Measurements from ENCODE around the gene RGS9.

Gene RGS9

DNA sequence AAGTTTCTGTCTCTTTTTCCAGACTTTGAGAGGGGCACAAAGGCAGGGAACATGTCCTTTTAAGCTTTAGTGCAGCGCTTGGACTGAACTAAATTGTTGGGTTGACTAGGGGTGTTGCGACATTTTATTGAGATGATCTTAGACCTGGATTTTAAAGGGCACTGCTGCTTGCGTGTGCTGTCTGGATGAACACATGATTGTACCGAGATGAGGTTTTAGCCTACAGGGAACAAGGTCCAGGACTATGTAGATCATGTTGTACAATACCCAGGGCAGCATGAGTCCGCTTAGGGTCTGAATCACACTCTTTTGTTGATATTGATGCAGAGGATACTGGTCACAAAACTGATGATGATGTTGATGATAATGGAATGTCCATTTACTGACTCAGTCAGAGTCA, 5.2 kb upstream of the RGS9 start:
- Histone ChIP-seq H3K36me3 (replicated peaks) (no peaks in the 10 kb centered on the region), H3K4me3 (ENCODE audit: low read depth, low read length) (no peak overlapping the region), H3K27ac (no peak overlapping the region), H3K27me3 (replicated peaks) (no peaks in the 10 kb centered on the region)
- in situ Hi-C loops (cut with HindIII; ENCODE audit: low pct_ligation_motif_present, low sequenced_read_pairs): no loop called here
- DNase-seq: peak; percentile 47
- TF ChIP-seq, protein P1, sequence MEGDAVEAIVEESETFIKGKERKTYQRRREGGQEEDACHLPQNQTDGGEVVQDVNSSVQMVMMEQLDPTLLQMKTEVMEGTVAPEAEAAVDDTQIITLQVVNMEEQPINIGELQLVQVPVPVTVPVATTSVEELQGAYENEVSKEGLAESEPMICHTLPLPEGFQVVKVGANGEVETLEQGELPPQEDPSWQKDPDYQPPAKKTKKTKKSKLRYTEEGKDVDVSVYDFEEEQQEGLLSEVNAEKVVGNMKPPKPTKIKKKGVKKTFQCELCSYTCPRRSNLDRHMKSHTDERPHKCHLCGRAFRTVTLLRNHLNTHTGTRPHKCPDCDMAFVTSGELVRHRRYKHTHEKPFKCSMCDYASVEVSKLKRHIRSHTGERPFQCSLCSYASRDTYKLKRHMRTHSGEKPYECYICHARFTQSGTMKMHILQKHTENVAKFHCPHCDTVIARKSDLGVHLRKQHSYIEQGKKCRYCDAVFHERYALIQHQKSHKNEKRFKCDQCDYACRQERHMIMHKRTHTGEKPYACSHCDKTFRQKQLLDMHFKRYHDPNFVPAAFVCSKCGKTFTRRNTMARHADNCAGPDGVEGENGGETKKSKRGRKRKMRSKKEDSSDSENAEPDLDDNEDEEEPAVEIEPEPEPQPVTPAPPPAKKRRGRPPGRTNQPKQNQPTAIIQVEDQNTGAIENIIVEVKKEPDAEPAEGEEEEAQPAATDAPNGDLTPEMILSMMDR (IDR thresholded peaks at IDR 0.05; ENCODE audit: low read depth, low read length, missing control alignments): no peak

DNA sequence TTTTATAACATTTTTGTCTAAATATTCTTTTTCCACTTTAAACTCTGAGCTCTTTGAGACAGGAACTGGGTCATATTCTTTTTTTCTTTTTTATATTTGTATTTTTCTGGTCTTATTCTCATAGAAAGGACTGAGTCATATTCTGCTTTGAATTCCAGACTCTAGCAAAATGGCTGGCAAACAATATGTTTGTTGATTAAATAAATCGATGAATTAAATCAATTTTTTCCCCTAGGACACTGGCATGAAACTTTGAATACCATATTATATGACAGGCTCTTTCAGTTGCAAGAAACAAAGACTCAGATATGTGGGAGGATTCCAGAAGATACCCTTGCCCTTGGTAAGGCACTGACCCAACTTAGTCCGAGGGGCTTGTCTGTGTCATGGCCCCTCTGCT, 3.1 kb upstream of the RGS9 start:
- in situ Hi-C loops (cut with HindIII; ENCODE audit: low pct_ligation_motif_present, low sequenced_read_pairs): no loop called here
- Histone ChIP-seq H3K27ac (no peak overlapping the region), H3K4me3 (ENCODE audit: low read depth, low read length) (no peak overlapping the region), H3K27me3 (replicated peaks) (peaks cover 3% of the 10 kb centered on the region), H3K36me3 (replicated peaks) (no peaks in the 10 kb centered on the region)
- no peak for DNase-seq
- TF ChIP-seq, protein P1 (IDR thresholded peaks at IDR 0.05; ENCODE audit: low read depth, low read length, missing control alignments): no peak

DNA sequence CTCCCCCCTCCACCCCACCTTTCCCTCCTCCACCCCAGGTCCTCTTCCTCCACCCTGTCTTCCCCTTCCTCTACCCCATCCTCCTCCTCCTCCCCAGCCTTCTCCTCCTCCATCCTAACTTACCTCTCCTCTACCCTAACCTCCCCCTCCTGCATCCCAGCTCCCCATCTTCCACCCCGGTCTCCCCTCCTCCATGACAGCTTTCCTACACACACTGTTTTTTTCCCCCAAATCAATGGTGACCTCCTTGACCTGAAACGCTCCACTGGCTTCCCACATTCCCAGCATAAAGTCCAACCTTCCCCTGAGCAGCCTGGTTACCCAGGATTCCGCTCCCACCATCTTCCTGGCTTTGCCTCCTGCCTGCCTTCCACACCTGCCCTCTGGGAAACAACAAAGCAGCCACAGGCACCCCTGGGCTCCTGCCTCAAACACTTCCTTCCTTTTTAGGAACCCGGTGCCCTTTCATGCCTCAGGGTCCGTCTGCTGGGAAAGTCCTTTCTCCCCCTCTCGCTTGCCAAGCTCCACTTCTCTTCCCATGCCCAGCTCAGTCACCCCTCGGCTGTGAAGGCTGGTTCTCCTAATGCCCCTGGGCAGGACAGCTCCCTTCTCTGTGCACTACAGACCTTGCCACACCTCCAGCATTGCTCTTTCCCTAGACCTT, 2.1 kb downstream of the RGS9 start:
- TF ChIP-seq, protein P1 (IDR thresholded peaks at IDR 0.05; ENCODE audit: low read depth, low read length, missing control alignments): no peak
- DNase-seq: no peak
- Histone ChIP-seq H3K36me3 (replicated peaks) (no peaks in the 10 kb centered on the region), H3K4me3 (ENCODE audit: low read depth, low read length) (no peak overlapping the region), H3K27ac (no peak overlapping the region), H3K27me3 (replicated peaks) (peaks cover 10% of the 10 kb centered on the region)
- in situ Hi-C loops (cut with HindIII; ENCODE audit: low pct_ligation_motif_present, low sequenced_read_pairs): no loop called here

DNA sequence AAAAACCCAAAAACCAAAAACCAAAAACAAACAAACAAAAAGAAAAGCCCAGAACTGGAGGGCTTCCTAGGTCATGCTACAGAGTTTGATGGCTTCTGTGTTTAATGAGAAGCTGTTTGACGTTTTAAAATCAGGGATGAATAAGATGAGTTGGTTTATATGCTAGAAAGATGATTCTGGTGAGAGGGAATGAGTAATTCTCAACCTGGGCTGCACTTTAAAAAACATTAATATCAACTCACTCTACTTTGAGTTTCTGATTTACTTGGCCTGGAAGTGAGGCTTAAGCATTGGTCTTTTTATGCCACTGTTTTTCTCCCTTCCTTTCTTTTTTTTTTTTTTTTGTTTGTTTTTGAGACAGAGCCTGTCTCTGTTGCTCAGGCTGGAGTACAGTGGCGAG, 5.1 kb downstream of the RGS9 start:
- Histone ChIP-seq H3K27ac (no peak overlapping the region), H3K27me3 (replicated peaks) (peaks cover 12% of the 10 kb centered on the region), H3K36me3 (replicated peaks) (no peaks in the 10 kb centered on the region), H3K4me3 (ENCODE audit: low read depth, low read length) (no peak overlapping the region)
- TF ChIP-seq, protein P1 (IDR thresholded peaks at IDR 0.05; ENCODE audit: low read depth, low read length, missing control alignments): no peak
- in situ Hi-C loops (cut with HindIII; ENCODE audit: low pct_ligation_motif_present, low sequenced_read_pairs): no loop called here
- no peak for DNase-seq

DNA sequence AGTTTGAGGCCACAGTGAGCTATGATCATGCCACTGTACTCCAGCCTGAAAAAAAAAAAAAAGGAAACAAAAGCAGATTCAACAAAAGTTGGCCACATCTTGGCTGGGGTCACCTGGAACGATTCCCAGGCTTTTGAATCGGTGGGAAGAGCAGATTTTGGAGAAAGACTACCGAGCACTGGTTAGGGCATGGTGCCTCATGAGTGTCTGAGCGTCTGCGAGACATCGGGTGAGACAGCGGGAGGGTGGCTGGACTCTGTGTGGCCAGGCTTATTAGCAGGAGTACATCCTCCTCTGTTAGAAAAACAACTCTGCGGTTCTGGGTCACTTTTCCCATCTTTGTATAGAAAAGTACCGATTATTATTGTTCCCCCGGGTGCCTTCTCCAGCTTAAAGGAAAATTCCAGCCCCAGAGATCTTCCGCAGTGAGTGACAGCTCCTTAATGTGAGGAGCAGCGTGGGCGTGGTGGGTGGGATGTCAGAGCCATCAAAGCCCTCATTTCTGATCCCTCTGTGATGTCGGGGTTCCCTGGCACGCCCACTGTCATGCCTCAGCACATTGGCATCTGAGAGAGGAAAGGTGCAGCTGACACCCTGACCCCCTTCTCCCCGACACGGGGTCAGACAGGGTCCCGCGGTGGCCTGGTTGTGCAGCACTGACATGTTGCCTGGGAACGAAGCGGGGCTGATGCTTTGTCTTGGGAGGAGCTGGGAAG, 6.9 kb downstream of the RGS9 start:
- H3K36me3 ChIP-seq (replicated peaks): no peaks in the 10 kb centered on the region

More for the DNA sequence above, 6.9 kb downstream of the RGS9 start:
- in situ Hi-C loops (cut with HindIII; ENCODE audit: low pct_ligation_motif_present, low sequenced_read_pairs): no loop called here
- H3K4me3 ChIP-seq (ENCODE audit: low read depth, low read length): no peak overlapping the region
- peaks cover 10% of the 10 kb centered on the region for H3K27me3 ChIP-seq (replicated peaks)
- H3K27ac ChIP-seq: no peak overlapping the region
- DNase-seq: no peak
- TF ChIP-seq, protein P1 (IDR thresholded peaks at IDR 0.05; ENCODE audit: low read depth, low read length, missing control alignments): no peak
